Thyroid gland (tissue), 4 donors: ENCODE measurements around the gene AJAP1. TPM values are rescaled to one million over a fixed set of nuclear protein-coding genes. Genes with fewer than 3 reads are reported as not detected.

ENCODE experiments used
- DNase-seq, 2 donors: peaks; one replicate each; pipeline ENCODE4 v3.0.0-alpha.2; 2019
- H3K27ac ChIP-seq, 3 donors: fragments of 200-600 bp; sonication (generic); 1 replicate in 2 of 3; 2 replicates in 1 of 3; pipeline ENCODE4 v1.5.1; 2016 to 2019; ENCODE audit warnings: mild to moderate bottlenecking in 1 of 3, moderate library complexity in 1 of 3
- H3K27me3 ChIP-seq: fragments of 200-600 bp; sonication (generic); one replicate; pipeline ENCODE4 v1.5.1; 2019
- H3K36me3 ChIP-seq, 2 donors: fragments of 200-600 bp; sonication (generic); one replicate each; pipeline ENCODE4 v1.5.1; 2016 to 2019
- H3K4me1 ChIP-seq, 2 donors: fragments of 200-600 bp; sonication (generic); one replicate each; pipeline ENCODE4 v1.5.1; 2017 to 2019
- H3K4me3 ChIP-seq, 3 donors: fragments of 200-600 bp; sonication (generic); replicated peaks in 1 of 3; 1 replicate in 2 of 3; 2 replicates in 1 of 3; pipeline ENCODE4 v1.5.1; 2016; ENCODE audit warnings: mild to moderate bottlenecking in 1 of 3
- H3K9me3 ChIP-seq: fragments of 200-600 bp; sonication (generic); one replicate; pipeline ENCODE4 v1.5.1; 2017
- POLR2A ChIP-seq, 2 donors: fragments of 450-650 bp; IDR thresholded peaks; one replicate each; pipeline ENCODE4 v1.6.1; 2017; ENCODE audit warnings: antibody characterized with exemption in 2 of 2, mild to moderate bottlenecking in 2 of 2, moderate library complexity in 1 of 2
- WGBS, 2 donors: methylation state at CpG; one replicate each; pipeline ENCODE4 v1.1.5; 2017; 5-methylcytosine and 5-hydroxymethylcytosine counted together
- intact Hi-C: fragments of 100-400 bp; cut with DNase I; formaldehyde crosslinking; loops from one replicate; pipeline ENCODE4 v1.15.1; 2023
- total RNA-seq, 4 donors: library from RNA; depleted of rRNA; stranded (reverse); fragments of >200 nt; gene quantifications; one replicate each; pipeline ENCODE4 v1.2.3, GENCODE V29; 2016
- TF ChIP-seq, protein P1 (sequence below), 6 experiments: fragments of 200-600 bp in 3 of 6; fragments of 450-650 bp in 3 of 6; sonication (generic) in 3 of 6; IDR thresholded peaks; one replicate each; pipeline ENCODE4 v1.5.1; 2016 to 2019; ENCODE audit warnings: antibody characterized with exemption in 6 of 6, mild to moderate bottlenecking in 2 of 6, inconsistent platforms in 1 of 6, moderate library complexity in 1 of 6

AJAP1 gene
- total RNA-seq, 4 donors from 2014 or later: 0.22 to 1.6 (median 0.81) TPM

DNA sequence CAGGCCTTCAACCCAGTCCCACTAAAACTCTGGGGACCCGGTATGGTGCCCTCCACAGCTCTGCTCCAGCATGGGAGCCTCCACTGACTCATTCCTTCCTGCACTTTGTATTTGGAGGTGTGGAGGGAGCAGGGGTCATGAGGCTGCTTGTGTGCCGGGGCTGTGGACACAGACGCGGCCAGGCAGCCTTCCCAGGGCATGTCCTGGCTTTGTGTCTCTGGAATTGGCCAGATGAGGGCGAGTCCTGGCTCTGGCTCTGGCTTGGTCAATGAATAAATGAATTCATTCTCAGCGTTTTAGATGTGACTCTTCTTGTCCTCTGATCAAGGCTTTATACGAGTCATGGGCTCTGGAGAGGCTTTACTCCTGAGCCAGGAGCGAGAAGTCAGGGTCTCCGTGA is 19.1 kb downstream of the AJAP1 start:
- no peak overlapping the region for H3K4me3 ChIP-seq
- H3K36me3 ChIP-seq: no peaks in the 10 kb centered on the region
- H3K27ac ChIP-seq: no peak overlapping the region
- 82 to 83% methylated on average over 9 of the region's 9 CpGs for WGBS, 2 donors
- no peak for TF ChIP-seq POLR2A (IDR thresholded peaks at IDR 0.05)
- TF ChIP-seq, protein P1, sequence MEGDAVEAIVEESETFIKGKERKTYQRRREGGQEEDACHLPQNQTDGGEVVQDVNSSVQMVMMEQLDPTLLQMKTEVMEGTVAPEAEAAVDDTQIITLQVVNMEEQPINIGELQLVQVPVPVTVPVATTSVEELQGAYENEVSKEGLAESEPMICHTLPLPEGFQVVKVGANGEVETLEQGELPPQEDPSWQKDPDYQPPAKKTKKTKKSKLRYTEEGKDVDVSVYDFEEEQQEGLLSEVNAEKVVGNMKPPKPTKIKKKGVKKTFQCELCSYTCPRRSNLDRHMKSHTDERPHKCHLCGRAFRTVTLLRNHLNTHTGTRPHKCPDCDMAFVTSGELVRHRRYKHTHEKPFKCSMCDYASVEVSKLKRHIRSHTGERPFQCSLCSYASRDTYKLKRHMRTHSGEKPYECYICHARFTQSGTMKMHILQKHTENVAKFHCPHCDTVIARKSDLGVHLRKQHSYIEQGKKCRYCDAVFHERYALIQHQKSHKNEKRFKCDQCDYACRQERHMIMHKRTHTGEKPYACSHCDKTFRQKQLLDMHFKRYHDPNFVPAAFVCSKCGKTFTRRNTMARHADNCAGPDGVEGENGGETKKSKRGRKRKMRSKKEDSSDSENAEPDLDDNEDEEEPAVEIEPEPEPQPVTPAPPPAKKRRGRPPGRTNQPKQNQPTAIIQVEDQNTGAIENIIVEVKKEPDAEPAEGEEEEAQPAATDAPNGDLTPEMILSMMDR (IDR thresholded peaks at IDR 0.05): no peak
- no peaks in the 10 kb centered on the region for H3K9me3 ChIP-seq
- no peaks in the 10 kb centered on the region for H3K4me1 ChIP-seq
- DNase-seq: no peak
- H3K27me3 ChIP-seq: no peaks in the 10 kb centered on the region
- intact Hi-C loops: no loop called here

DNA sequence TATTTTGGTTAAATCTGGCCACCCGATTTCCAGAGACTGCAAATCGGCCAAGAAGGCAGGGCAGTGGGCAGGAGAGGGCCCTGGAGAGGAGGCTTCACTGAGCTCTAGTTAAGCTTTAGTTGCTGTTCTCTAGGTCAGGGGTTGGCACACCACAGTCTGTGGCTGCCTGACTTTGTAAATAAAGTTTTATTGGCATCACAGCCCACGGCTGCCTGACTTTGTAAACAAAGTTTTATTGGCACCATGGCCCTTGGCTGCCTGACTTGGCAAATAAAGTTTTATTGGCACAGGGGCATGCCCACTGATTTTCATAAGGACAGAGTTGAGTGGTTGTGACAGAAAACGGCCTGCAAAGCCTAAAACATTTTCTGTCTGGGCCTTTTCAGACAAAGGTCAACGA is 19.7 kb downstream of the AJAP1 start:
- intact Hi-C loops: no loop called here
- Histone ChIP-seq H3K27me3 (no peaks in the 10 kb centered on the region), H3K27ac (no peak overlapping the region), H3K4me3 (no peak overlapping the region), H3K9me3 (no peaks in the 10 kb centered on the region), H3K4me1 (no peaks in the 10 kb centered on the region), H3K36me3 (no peaks in the 10 kb centered on the region)
- WGBS, 2 donors: 79 to 86% methylated on average over 5 of the region's 5 CpGs
- TF ChIP-seq, protein P1 (IDR thresholded peaks at IDR 0.05): no peak
- TF ChIP-seq POLR2A (IDR thresholded peaks at IDR 0.05): no peak
- no peak for DNase-seq

DNA sequence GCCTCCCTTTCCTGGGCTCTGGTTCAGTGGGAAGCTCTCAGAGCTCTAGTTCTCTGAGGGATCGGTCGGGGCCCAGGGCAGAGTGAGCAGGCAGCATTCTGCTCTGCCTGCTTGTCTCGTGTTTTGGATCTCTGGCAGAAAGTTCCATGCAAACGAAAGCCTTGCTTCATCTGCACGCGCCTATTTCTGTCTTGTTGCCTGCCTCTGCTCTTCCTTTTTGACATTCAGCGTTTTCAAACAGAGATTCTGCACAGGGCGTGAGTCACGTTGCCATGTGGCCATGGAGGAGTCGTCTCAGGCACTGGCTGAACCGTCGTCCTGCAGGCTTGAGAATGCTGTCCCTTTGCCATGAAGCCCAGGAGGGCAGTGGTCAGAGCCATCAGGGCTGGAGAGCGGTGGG is 20.3 kb downstream of the AJAP1 start:
- no peaks in the 10 kb centered on the region for H3K36me3 ChIP-seq
- H3K27ac ChIP-seq: no peak overlapping the region
- WGBS, 2 donors: 87 to 90% methylated on average over 13 of the region's 13 CpGs
- no peaks in the 10 kb centered on the region for H3K27me3 ChIP-seq
- no peaks in the 10 kb centered on the region for H3K4me1 ChIP-seq
- intact Hi-C loops: no loop called here
- no peaks in the 10 kb centered on the region for H3K9me3 ChIP-seq
- no peak overlapping the region for H3K4me3 ChIP-seq
- TF ChIP-seq, protein P1 (IDR thresholded peaks at IDR 0.05): no peak
- TF ChIP-seq POLR2A (IDR thresholded peaks at IDR 0.05): no peak
- no peak for DNase-seq

DNA sequence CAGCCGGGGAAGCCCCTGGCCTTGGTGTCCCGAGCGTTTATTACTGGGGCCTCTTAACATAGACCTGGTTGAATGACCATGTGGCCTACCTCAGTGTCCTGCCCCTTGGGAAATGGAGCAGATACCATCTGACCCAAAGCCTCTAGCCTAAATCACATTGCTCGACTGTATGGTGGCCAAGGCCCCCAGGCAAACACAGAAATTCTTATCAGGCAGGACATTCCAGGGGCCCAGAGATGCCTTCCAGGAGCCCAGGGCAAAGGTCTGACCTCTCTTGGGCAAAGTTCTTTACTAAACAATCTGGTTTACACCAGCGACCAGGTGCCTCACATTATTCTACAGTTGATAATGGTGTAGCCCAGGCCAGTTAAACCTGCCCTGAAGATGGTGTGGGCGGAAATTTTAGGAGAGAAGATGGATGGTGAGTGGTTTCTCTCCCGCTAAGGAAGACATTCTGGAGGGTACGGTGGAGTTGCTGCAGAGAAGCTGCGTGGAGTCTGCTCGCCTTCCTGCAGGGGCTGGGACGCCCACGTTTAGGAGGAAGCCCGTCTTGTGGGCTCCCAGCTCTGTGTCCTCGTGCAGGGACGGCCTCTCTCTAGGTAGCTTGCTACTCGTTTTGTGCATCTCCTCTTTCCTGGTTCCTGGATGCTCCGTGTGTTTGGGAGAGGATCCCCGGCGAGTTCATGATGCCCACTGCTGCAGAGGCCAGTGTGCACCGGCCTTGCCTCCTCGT is 21.2 kb downstream of the AJAP1 start:
- H3K27me3 ChIP-seq: no peaks in the 10 kb centered on the region
- no peaks in the 10 kb centered on the region for H3K4me1 ChIP-seq
- 82 to 84% methylated on average over 20 to 21 of the region's 21 CpGs for WGBS, 2 donors
- H3K27ac ChIP-seq: no peak overlapping the region
- no peaks in the 10 kb centered on the region for H3K9me3 ChIP-seq
- H3K4me3 ChIP-seq: no peak overlapping the region
- intact Hi-C loops: no loop called here
- no peaks in the 10 kb centered on the region for H3K36me3 ChIP-seq
- TF ChIP-seq, protein P1 (IDR thresholded peaks at IDR 0.05): no peak
- no peak for TF ChIP-seq POLR2A (IDR thresholded peaks at IDR 0.05)
- DNase-seq: no peak

DNA sequence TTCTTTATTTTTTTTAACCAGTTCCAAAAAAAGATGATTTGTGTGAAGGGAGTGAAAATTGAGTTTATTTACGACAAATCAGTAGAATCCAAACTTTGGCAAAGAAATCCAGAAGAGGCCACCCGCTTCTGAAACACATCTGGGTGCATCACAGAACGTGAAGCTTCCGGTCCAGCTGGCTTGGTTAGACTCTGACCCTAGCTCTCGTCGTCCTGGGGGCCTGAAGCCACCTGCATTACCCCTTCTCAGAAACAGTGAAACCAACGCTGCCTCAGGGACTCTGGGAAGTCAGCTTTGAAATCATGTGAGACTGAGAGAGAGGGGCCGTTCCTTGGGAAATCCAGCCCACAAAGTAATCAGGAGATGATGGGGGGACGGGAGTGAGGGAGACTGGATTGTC is 21.8 kb downstream of the AJAP1 start:
- Histone ChIP-seq H3K27me3 (no peaks in the 10 kb centered on the region), H3K36me3 (no peaks in the 10 kb centered on the region), H3K4me3 (no peak overlapping the region), H3K9me3 (no peaks in the 10 kb centered on the region), H3K27ac (no peak overlapping the region), H3K4me1 (no peaks in the 10 kb centered on the region)
- no peak for TF ChIP-seq POLR2A (IDR thresholded peaks at IDR 0.05)
- TF ChIP-seq, protein P1 (IDR thresholded peaks at IDR 0.05): no peak
- WGBS, 2 donors: 82 to 85% methylated on average over 9 of the region's 9 CpGs
- no peak for DNase-seq
- intact Hi-C loops: no loop called here
